Endothelial cell of coronary artery (primary cell): ENCODE measurements around the gene ARHGEF11. TPM values are rescaled to one million over a fixed set of nuclear protein-coding genes. Genes with fewer than 3 reads are reported as not detected.

Source experiments
- total RNA-seq: library from RNA; depleted of rRNA; stranded (reverse); fragments of >200 nt; gene quantifications from 2 replicates; pipeline ENCODE4 v1.2.3, GENCODE V29; 2014

The ARHGEF11 gene
- total RNA-seq: 18.7 and 30.7 TPM in 2 replicates

GRCh38 chr1:157045250-157046218, at the start of gene ARHGEF11:
Gene ARHGEF11, minus strand, starts transcription at chr1:157045742. Its CDS starts 1,412 bp downstream, at chr1:157044330.

DNA sequence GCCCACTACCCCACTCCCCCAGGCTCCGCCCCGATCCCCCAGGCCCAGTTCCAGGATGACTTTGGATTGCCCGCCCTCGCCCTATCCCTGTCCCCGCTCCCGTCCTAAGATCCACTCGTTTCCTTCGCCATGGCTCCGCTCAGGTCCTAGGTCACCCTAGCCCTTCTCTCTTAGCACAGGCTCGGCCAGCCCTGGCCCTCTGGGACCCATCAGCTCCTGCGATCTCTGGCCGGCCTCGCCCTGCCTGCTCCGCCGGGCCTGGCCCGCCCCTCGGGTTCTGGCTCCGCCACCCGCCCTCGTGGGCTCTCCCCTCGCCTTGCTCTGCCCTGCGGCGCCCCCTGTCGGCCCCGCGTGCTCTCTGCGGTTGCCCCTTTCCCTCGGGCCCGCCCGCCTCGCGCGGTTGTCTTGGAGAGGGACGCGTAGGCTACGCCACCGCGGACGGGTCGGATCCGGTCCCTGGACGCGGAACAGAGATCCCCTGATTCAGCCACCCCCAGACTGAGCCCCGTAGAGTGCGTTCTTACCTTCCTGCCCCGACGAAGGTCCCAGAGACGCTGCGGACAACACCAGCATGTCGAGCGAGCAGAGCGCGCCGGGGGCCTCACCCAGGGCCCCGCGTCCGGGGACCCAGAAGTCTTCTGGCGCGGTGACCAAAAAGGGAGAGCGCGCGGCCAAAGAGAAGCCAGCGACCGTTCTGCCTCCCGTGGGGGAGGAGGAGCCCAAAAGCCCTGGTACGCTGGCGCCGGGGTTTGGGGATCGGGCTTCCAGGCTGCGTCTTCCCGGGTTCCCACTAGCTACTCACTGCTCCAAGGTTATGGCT, 125.1 kb downstream of the ARHGEF11 start, which contains the start of gene LRRC71:
Gene LRRC71, plus strand, starts transcription at position 400 of the 820 bp plus-strand sequence. Its CDS starts 172 bp downstream, at position 572.

GRCh38 chr1:156893048-156893953, 152.2 kb downstream of the ARHGEF11 start, which contains the start of gene PEAR1:
Gene PEAR1, plus strand, starts transcription at chr1:156893718. Its CDS starts 10,209 bp downstream, at chr1:156903927.

Other genes starting within 250 kb of the ARHGEF11 start
- gene SH2D2A, start 228.9 kb downstream of the ARHGEF11 start, total RNA-seq: 0.09 and 0.19 TPM in 2 replicates
- gene INSRR, start 186.6 kb downstream of the ARHGEF11 start, total RNA-seq: not detected in 2 replicates
- gene NTRK1, start 184.9 kb downstream of the ARHGEF11 start, total RNA-seq: not detected in 2 replicates
- gene PEAR1, start 152.0 kb downstream of the ARHGEF11 start, total RNA-seq: 11.5 and 23.2 TPM in 2 replicates
- gene LRRC71, start 125.1 kb downstream of the ARHGEF11 start, total RNA-seq: 0.36 TPM in 1 of 2 replicates, not detected in the other
- gene ETV3L, start 54.1 kb upstream of the ARHGEF11 start, total RNA-seq: not detected in 2 replicates
- gene ETV3, start 92.7 kb upstream of the ARHGEF11 start, total RNA-seq: 16.1 and 18.1 TPM in 2 replicates